ENCODE data around the gene CD8A.

Gene CD8A

GRCh38 chr2:86818114-86818801 lies 27.5 kb upstream of the CD8A start:
- no peak overlapping the region for H3K27ac ChIP-seq (replicated peaks)
- peaks cover 2% of the 10 kb centered on the region for H3K27me3 ChIP-seq (ENCODE audit: insufficient read depth, poor library complexity, severe bottlenecking)
- DNase-seq (ENCODE audit: low read depth in 1 of 2, low spot score in 1 of 2), result no peak
- no peak overlapping the region for H3K4me3 ChIP-seq (replicated peaks; ENCODE audit: insufficient read depth, low read length)
- TF ChIP-seq POLR2AphosphoS5 (IDR thresholded peaks at IDR 0.05; ENCODE audit: low read depth), result no peak
- no peak for TF ChIP-seq SPI1 (IDR thresholded peaks at IDR 0.05; ENCODE audit: borderline replicate concordance, low read depth)

DNA sequence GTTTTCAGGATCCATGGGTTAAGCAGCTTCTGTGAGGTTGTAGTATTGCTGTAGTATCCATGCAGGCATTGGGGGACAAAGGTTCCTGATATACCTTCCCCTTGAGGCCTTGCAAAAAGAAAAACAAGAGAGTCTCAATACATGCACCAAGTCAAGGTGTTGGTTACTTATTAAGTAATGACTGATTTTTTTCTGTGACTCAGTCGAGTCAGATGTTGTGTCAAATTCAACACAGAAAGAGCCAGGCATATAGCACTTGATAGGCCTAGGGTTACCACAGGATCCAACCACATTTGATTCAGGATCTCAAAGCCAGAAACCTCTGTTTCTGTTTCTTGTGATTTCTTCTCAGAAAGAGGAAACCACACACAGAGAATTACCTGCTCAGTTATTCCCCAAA lies 24.9 kb upstream of the CD8A start:
- Histone ChIP-seq H3K27me3 (ENCODE audit: insufficient read depth, poor library complexity, severe bottlenecking) (peaks cover 2% of the 10 kb centered on the region), H3K27ac (replicated peaks) (no peak overlapping the region), H3K4me3 (replicated peaks; ENCODE audit: insufficient read depth, low read length) (no peak overlapping the region)
- TF ChIP-seq SPI1 (IDR thresholded peaks at IDR 0.05; ENCODE audit: borderline replicate concordance, low read depth), result no peak
- no peak for TF ChIP-seq GABPA (IDR thresholded peaks at IDR 0.05; ENCODE audit: low read depth)
- no peak for TF ChIP-seq CTCF (IDR thresholded peaks at IDR 0.05; ENCODE audit: insufficient read depth, low read length)
- TF ChIP-seq POLR2AphosphoS5 (IDR thresholded peaks at IDR 0.05; ENCODE audit: low read depth), result no peak
- no peak for TF ChIP-seq REST (IDR thresholded peaks at IDR 0.05; ENCODE audit: insufficient replicate concordance, low read depth)
- no peak for DNase-seq (ENCODE audit: low read depth in 1 of 2, low spot score in 1 of 2)

DNA sequence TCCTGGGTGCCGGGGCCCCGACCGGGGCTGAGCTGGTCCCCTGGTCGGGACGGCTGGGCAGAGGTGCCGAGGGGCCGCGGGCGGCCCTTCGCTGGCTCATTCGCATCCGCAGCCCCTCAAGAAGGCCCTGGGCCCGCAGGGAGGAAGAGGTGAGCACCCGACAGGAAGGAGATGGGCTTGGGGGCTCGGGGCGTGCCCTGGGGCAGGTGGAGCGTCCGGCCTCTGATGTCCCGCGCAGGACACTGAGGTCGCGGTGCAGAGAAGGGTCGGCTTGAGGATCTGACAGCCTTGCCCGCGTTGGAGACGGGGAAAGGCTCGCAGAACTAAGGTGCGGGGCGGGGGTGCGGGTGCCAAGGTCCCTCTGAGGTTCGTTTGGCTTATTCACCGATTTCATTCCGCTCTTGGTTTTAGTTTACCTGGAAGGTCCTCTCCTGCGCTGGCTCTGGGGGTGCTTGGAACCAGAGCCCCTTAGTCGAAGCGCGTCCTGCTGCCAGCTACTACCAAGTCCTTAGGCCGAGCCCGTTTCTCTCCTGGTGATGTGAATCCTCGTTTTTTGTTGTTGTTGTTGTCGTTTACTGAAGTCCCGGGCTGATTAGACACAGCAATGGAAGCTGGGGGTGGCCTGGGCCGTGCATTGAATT lies 18.9 kb upstream of the CD8A start:
- TF ChIP-seq SPI1 (IDR thresholded peaks at IDR 0.05; ENCODE audit: borderline replicate concordance, low read depth), result no peak
- Histone ChIP-seq H3K27ac (replicated peaks) (no peak overlapping the region), H3K27me3 (ENCODE audit: insufficient read depth, poor library complexity, severe bottlenecking) (peaks cover 18% of the 10 kb centered on the region), H3K4me3 (replicated peaks; ENCODE audit: insufficient read depth, low read length) (peak overlapping the region; percentile 9)
- no peak for DNase-seq (ENCODE audit: low read depth in 1 of 2, low spot score in 1 of 2)

DNA sequence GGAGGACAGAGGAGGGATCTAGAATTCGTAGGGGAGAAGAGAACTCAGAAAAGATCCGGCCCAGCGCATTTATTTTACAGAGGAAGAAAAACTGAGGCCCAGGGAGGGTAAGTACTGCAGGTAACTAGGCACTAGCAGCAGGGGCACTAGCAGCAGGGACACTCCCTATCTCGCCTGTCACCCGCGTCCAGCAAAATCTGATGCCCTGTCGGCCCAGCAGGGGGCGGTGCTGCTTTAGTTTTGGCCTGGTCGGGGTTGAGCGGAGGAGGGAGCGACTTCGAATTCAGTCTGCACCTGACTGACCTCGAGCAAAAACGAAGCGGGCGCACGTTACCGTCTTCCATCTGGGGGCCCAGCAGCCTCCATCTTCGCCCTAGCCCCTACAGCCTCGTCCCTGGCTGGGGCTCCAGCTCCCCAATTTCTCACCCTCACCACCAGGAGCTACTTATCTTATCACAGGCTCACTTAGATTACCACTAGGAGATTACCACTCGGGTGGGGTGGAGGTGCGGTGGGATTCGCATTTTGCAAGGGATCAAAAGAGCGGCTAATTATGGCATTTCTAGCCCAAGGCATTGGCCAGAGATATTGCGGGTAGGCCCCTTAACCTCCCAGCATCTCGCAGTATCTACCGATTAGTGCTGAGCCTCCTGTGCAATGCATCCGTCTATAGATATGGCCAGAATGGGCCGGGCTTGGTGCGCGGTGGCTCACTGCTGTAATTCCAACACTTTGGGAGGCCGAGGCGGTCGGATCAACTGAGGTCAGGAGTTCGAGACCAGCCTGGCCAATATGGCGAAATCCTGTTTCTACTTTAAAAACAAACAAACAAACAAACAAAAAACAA lies 17.8 kb upstream of the CD8A start:
- Histone ChIP-seq H3K27me3 (ENCODE audit: insufficient read depth, poor library complexity, severe bottlenecking) (peaks cover 18% of the 10 kb centered on the region), H3K27ac (replicated peaks) (no peak overlapping the region), H3K4me3 (replicated peaks; ENCODE audit: insufficient read depth, low read length) (peak overlapping the region; percentile 41; the same call in 1 of the 2 replicates)
- TF ChIP-seq CTCF (IDR thresholded peaks at IDR 0.05; ENCODE audit: insufficient read depth, low read length) (peak; percentile 81), REST (IDR thresholded peaks at IDR 0.05; ENCODE audit: insufficient replicate concordance, low read depth) (no peak), SPI1 (IDR thresholded peaks at IDR 0.05; ENCODE audit: borderline replicate concordance, low read depth) (no peak)
- DNase-seq (ENCODE audit: low read depth in 1 of 2, low spot score in 1 of 2), result peak; percentile 61 to 92

All from HL-60 (cell line).